Left renal cortex interstitium (tissue), 4 donors: Measurements from ENCODE around the gene MUSK. TPM values are rescaled to one million over a fixed set of nuclear protein-coding genes. Genes with fewer than 3 reads are reported as not detected.
"Not testable (repeated sequence)": the region's sequence is repeated elsewhere in the genome, so short reads cannot be mapped to it uniquely, and the experiment has no call there.

Experiments
- DNase-seq, 4 donors: peaks; one replicate each; pipeline ENCODE4 v3.0.0-alpha.2; 2013; ENCODE audit warnings: low read depth in 4 of 4, low spot score in 2 of 4, missing footprints in 1 of 4
- polyA plus RNA-seq, 4 donors: library from polyadenylated mRNA; unstranded; fragments of 120-200 nt; gene quantifications; one replicate each; pipeline ENCODE4 v1.2.1, GENCODE V29; 2013; ENCODE audit not compliant: insufficient read length in 4 of 4

The MUSK gene
- polyA plus RNA-seq, 4 donors, result 0.05 to 0.09 (median 0.06) TPM; not detected in 1

DNA sequence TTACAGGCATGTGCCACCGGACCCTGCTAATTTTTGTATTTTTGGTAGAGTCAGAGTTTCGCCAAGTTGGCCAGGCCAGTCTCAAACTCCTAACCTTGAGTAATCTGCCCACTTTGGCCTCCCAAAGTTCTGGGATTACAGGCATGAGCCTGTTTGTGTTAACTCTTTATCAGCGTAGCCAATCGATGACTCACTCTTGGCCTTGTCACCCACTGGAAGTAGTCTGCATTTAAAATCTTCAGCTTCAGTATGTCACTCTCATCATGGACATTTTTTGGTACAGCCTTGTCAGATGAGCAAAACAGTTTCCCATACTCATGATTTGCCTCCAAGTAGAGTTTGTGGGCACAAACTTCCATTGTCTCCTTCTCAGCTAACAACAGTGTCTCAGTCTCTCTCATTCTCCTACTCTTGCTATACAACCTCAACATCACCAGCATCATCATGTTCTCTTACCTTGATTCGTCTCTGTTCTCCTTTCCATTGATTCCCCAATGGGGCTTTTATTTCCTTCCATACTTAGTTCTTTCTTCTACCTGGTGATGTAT is 22.5 kb downstream of the MUSK start:
- no peak for DNase-seq

DNA sequence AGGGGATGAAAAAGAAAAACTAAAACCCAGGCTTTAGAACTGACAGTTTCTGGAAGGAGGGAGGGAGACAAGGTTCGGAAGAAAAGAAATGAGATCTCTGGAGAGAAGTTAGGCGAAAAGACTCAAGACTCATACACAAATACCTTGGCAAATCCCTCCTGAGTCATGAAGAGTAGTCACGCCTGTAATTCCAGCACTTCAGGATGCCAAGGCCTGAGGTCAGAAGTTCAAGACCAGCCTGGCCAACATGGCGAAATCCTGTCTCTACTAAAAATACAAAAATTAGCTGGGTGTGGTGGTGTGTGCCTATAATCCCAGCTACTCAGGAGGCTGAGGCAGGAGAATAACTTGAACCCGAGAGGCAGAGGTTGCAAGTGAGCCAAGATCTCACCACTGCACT is 27.3 kb downstream of the MUSK start:
- not testable (repeated sequence) for DNase-seq

DNA sequence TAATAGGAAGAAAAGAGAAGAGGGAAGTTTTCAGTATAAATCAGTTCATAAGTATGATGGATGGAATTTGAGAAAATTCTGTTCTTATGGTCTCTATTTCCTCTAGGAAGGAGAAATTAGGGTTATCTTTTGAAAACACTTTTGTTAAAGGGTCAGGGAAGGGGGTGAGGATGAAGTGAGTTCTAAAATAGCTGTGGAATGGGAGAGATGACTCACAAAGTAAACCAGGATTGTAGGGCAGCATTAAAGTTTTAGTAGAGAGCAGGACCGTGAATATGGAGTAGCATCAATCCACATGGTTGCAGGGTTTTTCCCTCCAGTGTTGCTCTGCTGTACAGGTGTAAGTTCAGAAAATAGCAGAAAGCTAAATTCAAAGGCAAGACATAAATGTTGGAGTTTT is 32.4 kb downstream of the MUSK start:
- no peak for DNase-seq

DNA sequence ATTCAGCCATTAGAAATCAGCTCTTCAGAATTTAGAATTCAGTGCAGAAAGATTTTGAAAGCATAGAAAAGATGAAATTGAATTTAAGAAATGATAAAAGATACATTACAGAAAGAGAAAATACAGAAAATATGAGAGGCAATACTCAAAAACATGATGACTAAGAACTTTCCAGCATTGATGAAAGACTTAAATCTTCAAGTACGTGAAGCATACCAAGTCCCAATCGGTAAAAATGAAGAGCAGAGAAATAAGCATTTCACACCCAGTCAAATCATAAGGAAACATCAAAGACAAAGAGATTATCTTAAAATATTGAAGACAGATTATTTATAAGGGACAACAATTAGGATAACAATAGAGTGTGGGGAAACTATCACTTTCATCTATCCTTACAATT is 35.1 kb downstream of the MUSK start:
- DNase-seq, result no peak

DNA sequence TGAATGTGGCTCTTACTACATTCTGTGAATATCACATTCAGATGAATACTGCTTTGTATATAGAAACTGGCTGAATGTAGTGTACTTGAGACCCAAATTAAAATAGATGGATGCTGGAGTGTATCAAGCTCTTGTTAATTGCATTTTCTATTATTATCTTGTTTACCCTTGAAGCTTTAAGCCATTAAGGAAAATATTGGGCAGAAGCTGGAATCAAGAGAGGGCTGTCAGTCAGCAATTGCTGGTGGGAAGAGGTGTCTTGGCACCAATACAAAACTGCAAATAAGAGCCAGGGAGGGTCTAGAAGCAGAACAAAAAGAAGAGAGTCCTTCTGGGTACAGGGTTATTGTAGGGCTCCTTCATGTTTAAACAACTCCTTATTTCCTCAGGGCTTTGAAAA is 38.8 kb downstream of the MUSK start:
- no peak for DNase-seq

DNA sequence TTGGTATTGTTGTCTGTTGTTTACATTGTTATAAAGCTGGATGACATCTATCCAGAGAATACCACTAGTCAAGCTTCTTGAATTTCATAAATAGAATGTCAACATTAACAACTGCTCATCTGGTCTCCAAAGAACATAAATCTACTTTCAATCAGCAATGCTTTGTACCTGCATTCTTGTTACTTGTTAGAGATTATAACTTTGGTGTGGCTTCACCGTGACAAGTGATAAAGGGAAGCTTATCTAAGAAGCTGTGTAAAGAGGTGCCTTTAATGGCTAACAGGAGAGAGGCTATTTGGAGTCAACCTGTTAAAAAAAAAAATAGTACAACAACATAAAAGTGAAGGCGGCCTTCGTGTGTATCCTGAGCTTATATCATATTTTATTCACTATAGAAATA is 41.8 kb downstream of the MUSK start:
- DNase-seq, result no peak

DNA sequence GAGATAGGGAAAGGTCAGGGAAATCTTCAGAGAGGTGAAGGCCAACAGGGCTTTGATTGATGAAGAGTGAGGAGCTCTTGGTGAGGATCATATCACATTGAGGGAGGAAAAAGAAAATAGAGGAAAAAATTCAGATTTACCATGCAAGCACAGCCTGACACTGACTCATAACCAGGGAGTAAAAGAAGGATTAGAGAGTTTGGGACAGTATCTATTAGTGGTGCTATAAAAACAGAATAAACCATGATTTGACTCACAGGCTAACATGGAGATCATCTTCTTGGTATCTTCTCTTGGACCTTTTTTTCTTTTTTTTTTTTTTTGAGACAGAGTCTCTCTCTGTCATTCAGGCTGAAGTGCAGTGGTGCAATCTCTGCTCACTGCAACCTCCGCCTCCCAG is 44.4 kb downstream of the MUSK start:
- DNase-seq, result no peak

DNA sequence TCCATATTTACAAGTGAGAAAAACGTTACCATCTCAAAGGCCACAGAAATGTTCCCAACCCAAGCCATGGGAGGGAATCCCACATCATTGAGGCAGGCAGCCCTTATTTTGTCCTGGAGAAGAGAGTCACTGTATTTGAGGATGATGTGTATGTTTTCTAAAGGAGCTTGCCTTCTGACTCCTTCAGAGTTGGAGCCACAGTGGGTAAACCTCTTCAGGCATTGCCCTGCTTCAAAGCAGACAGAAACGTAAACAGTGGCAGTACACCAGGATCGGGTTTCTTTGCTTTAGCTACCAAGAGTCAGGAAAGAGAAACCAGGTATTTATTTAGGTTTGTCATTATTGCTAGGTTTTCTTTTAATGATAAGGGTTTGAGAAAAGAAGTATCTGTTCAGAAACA is 45.7 kb downstream of the MUSK start:
- DNase-seq, result peak in 2 of 4 donors; percentile 7 to 12

DNA sequence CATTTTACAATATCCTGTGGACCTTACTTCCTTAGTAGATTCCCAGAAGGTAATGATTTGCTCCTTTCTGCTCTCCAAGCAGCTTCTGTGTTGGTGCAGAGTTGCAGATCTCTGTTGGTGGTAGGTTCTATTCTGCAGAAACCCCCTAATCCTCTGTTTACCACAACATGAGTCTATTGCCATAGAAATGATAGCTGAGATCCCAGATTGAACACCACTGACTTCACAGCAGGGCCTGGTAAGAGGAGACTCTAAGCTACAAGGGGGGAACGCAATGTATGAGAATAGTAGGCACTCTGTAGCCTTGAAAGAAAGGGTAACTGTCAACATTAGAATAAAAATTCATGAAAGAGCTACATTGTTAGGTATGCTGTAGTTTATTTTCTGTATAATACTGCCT is 59.5 kb downstream of the MUSK start:
- DNase-seq, result no peak

DNA sequence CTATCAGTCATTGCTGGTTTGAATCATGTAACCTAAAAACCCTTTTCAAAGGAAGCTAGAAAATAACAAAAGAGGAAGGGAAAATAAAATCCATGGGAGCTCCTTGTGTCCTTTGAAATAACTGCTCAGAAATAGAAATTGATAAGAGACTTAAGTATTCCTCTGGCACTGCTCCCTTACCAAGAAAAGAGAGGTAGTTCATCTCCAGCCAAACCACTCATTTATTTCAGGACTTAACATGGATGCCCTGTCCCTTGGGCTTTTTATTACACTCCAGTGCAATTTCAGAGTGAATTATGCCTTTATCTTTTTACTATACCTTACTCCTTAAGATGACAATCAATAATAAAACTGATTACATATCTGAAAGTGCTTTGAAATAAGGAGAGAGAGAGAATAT is 61.0 kb downstream of the MUSK start:
- DNase-seq, result no peak

DNA sequence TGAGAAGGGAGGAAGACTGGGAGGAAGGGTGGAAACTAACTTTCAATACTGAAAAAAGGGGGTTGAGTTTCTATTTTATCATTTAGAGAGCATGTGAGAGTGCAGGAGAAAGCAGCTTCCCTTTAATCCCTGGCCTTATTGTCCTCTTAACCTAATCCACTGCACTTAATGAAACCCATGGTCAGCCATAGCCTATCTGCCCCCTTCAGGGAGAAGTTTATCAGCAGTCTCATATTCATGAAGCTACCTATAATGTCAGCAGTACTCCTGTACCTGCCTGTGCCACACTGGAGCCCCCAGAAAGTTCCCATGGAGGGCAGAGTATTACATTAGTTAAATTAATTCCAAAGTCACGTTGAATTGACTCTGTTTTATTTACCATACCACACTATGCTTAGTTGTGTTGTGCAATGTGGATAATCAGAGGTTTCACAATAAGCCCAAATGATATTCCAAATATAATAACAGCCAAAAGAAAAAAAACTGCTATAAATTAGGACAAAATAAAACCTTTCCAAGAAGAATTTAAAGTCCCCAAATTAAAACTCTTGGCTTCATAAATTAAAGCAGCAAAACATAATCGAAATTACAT is 62.9 kb downstream of the MUSK start:
- no peak for DNase-seq

DNA sequence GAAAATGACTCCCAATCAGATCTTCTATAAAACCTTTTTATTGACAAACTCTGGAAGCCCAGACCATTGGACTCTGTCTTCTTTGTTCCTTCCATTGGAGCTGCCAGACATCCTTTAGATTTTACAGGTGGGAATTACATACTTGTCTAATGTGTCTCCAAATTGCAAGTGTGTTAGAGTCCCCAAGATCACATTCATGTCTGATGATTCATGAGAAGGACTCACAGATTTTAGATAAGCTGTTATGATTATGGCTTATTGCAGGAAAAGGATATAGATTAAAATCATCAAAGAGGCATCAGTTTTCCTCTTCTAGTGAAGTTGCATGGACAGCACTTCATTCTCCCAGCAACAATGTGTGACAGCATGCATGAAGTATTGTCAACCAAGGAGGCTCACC is 70.4 kb downstream of the MUSK start:
- no peak for DNase-seq

DNA sequence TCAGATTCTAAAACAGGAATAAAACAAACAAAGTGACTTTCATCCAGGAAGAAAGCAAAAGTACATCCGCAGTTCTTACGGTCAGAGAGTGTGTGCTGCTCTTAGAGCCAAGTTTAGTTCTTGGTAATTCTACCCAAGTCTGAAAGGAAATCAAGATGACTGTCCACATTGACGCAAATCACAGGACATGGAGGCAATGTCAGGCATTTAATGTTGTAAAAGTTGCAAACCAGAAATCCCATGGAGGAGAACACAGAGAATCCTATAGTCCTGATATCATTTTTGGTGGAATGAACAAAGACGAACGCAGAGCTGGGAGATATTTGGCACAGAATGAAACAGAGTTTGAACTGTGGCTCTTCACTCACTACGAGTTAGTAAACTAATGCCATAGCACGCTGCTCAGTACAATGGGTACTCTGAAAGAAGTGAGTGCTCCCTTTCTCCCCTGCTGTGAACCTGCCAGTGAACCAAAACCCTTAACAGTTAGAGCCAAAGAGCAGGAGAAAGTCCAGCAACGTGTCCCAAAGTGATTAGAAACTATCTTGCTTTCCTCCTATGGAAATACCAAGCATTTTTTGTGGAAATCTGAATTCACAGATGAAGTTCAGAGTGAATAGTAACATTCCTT is 74.3 kb downstream of the MUSK start:
- DNase-seq, result peak in 1 of 4 donors; percentile 23

DNA sequence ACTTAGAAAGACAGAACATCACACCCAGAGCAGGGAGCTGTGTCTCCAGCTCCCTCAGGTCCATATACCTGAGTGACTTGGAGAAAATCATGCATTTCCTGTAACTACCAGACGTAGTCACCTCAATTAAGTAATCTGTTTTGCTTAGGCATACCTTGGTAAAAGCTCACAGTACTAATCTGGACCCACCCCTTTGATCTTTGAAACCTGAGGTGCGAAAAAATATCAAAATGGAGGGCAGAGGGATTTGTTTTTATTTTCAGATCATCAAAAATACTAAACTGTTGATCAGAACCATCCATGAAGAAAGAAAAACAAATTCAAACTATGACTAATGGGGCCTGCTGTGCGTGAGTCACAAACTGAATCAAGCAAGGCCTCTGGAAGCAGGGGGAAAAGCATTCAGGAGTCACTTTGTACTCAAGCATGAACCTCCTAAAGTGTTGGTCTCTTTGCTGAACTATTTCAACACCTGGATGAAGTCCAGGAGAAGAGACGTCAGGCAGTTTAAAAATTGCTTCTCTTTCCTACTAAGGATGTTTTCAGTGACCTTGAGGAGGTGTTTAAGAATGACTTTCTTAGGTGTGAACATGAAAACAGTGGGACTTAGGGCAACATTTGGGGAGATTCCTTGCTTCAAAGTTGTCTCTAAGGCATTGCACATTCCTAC is 76.3 kb downstream of the MUSK start:
- DNase-seq, result no peak

DNA sequence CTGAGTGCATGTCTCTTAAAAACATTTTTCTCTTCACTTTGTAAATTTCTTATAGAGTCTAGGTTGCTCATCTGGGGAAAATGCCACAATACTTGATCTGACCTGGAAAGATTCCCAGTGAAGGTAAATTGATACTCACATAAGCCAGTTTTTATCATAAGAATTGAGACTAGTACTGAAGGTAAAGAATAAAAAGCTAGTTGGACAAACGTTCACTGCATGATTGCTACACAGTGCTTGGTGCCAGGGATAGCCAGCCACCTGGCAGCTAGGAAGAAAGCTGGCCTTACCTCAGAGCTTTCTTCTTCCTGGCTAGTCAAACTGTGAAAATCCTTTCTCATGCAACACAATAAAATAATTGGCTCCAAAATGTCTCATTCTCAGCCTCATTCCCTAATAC is 77.1 kb downstream of the MUSK start:
- no peak for DNase-seq

DNA sequence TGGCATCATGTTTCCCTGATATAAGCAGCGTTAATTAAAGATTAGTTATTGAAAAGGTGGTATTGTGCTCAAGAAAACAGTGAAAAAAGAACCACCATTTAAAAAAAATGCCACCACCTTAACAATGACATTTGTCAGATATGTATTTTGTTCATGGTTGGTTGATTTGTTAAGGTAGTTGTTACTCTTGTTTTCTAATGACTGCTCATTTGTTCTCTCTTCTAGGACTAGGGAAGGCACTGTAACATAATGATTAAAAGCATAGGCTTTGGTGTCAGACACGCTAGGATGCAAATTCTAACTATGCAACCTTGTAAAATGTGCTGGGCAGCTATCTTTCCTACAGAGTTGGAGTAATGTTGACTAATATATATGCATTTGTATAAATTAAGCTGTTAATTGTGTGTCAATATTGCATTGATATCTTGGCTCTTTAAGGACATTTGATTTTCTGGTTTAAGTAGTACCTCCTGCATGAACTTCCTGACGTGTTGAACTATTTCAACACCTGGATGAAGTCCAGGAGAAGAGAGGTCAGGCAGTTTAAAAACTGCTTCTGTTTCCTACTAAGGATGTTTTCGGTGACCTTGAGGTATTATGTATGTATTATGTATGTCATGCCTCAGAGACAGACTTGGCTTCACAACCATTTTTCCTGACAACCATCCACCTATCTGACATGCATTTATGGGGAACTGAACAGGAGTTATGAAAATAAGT is 77.8 kb downstream of the MUSK start:
- DNase-seq, result no peak

DNA sequence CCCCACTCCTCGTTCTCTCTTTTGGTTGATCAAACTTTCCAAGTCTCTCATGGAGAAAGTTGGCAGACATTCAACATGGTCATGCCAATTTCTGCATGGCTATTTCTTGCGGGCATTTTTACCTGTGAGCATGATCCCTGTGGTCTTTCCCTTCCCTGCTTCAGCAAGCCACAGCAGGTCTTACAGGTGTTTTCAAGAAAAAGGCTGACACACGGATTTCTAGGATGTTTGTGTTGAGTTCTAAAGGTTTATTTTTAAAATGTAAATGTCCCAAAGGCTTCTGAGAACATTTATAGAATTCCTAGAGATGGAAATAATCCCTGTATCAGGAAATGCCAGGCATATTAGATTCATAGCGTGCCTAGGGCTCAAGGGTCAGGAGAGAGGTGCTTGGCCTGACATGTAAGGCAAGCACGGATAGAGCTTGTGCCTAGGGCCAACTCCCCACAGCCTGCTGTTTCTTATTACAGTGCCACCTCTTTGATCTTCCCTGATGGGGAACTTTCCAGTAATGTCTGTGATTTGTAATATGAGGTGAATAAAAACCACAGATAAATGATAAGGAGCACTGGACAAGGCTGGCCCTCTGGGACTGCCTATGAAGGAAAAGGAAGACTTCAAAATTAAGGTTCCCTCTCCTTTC is 79.8 kb downstream of the MUSK start:
- no peak for DNase-seq

DNA sequence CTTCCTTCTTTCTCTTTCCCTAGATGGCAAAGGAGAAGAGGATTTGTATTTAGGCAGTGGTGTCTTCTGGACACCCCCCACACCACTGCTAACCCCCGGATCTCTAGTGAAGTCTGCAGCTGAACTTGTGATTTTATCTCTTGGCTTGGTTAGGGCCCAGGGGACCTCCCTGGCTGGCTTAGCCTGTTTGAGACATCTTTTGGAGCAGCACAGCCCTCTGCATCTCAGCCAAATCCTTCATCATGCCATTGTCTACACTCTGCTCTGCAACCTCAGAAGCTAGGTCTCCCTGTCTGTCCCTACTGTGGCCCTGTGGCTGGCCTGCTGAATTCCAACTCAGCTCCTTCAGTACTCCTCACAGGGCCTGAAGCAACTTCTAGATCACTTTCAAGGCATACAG is 81.7 kb downstream of the MUSK start:
- no peak for DNase-seq

DNA sequence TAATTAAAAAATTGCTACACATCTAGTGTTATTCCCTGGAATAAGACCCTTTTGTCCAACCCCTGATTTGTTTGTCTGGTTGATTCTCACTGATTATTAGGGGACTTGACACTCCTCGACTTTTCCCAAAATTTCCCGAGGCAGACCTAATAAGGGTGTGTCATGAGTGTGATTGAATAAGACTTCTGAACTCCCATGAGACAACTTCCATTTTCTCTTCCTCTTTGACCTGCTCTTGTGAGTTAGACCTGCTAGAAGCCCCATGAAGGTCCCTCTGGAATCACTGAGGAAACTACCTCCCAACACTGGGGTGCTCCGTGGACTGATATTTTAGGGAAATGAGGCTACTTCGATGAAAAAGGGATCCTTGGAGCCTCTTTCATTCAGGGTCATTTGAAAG is 83.4 kb downstream of the MUSK start:
- no peak for DNase-seq

DNA sequence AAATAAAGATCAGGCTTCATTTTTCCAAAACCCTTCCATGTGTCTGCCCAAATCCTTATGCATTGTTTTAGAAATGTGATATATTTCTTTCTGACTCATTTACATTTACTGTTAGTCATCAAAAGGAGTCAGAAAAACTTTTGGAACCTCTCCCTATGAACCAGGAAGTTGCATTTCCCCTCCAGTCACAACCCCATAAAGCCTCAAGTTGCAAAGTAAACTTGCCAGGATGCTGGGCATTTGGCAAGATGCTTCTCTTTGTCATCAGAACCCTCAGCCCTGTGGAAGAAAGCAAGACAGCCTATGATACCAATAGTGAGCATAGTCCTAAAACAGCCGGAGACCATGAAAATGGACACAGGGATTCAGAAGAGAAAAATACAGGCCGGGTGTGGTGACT is 84.2 kb downstream of the MUSK start:
- DNase-seq, result no peak

DNA sequence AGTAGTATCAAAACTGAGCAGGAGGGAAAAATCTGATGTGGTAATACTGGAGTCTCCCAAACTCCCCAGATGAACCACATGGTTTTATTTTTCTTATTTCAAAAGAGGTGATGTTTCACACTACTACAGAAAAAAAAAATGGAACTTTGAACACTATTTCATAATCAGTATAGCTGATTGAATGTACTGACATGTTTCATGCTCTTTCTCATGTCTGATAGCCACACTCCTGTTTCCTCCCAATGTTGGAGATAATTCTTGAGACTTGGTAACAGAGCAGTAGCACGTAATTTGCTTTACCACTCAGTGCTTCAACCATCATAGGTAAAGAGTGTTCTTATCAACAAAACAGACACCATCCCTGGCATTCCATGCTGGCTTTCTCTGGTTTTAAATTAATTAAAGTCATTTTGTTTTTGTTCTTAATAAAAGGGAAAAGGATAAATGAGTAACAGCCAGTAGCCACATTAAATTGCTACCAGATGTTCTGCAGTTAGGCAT is 85.2 kb downstream of the MUSK start:
- DNase-seq, result no peak
